PC-9 (cell line): Measurements from ENCODE around the gene ARID5B.

ENCODE experiments used
- CTCF ChIP-seq: fragments of 200-600 bp; sonication (generic); conservative IDR thresholded peaks from 2 replicates; pipeline ENCODE4 v1.6.1; 2017; ENCODE audit warnings: mixed run types, antibody characterized with exemption, mild to moderate bottlenecking, moderate library complexity
- EZH2 ChIP-seq: fragments of 200-600 bp; sonication (generic); IDR thresholded peaks from 2 replicates; pipeline ENCODE4 v1.8.0; 2017; ENCODE audit warnings: antibody characterized with exemption, low read depth

GRCh38 chr10:62115842-62116241 lies 214.3 kb downstream of the ARID5B start:
- TF ChIP-seq EZH2 (no peak), CTCF (no peak)
